Trophoblast cell (in vitro differentiated cells and primary cell): ENCODE data around the gene VPS51.

ENCODE experiments used
- DNase-seq, 2 donors: peaks; one replicate each; pipeline ENCODE4 v3.0.0-alpha.2; 2016
- H2AFZ ChIP-seq: 2 replicates; pipeline ENCODE4 v1.6.1; 2013; ENCODE audit warnings: low read length, moderate library complexity, mild to moderate bottlenecking; ENCODE audit not compliant: insufficient read depth, poor library complexity
- H2AK5ac ChIP-seq: 2 replicates; pipeline ENCODE4 v1.6.1; 2013; ENCODE audit warnings: mild to moderate bottlenecking, low read length
- H2BK120ac ChIP-seq: 2 replicates; pipeline ENCODE4 v1.6.1; 2013; ENCODE audit warnings: low read length, mild to moderate bottlenecking, moderate library complexity; ENCODE audit not compliant: insufficient read depth, poor library complexity
- H2BK12ac ChIP-seq: 2 replicates; pipeline ENCODE4 v1.6.1; 2013; ENCODE audit warnings: mild to moderate bottlenecking, low read length, moderate library complexity
- H2BK5ac ChIP-seq: 2 replicates; pipeline ENCODE4 v1.6.1; 2013; ENCODE audit warnings: low read length, low read depth, moderate library complexity, mild to moderate bottlenecking; ENCODE audit not compliant: poor library complexity
- H3K14ac ChIP-seq: 2 replicates; pipeline ENCODE4 v1.6.1; 2013; ENCODE audit warnings: mild to moderate bottlenecking, low read length
- H3K18ac ChIP-seq: 2 replicates; pipeline ENCODE4 v1.6.1; 2013; ENCODE audit warnings: mild to moderate bottlenecking, low read length
- H3K23ac ChIP-seq: 2 replicates; pipeline ENCODE4 v1.6.1; 2013; ENCODE audit warnings: low read length
- H3K27ac ChIP-seq: 2 replicates; pipeline ENCODE4 v1.5.1; 2013; ENCODE audit warnings: low read depth, mild to moderate bottlenecking, inconsistent platforms, low read length, moderate library complexity
- H3K27me3 ChIP-seq: 2 replicates; pipeline ENCODE4 v1.6.1; 2013; ENCODE audit warnings: inconsistent platforms, mild to moderate bottlenecking, low read length, moderate library complexity; ENCODE audit not compliant: insufficient read depth
- H3K36me3 ChIP-seq, 2 experiments: 1 replicate in 1 of 2; 2 replicates in 1 of 2; pipeline ENCODE4 v1.6.1; 2013; ENCODE audit warnings: low read length in 2 of 2, mild to moderate bottlenecking in 2 of 2, moderate library complexity in 1 of 2; ENCODE audit not compliant: insufficient read depth in 2 of 2, control insufficient read depth in 1 of 2
- H3K4ac ChIP-seq: 2 replicates; pipeline ENCODE4 v1.6.1; 2013; ENCODE audit warnings: low read depth, mild to moderate bottlenecking, low read length, moderate library complexity
- H3K4me1 ChIP-seq, 2 experiments: 1 replicate in 1 of 2; 2 replicates in 1 of 2; pipeline ENCODE4 v1.6.1; 2013; ENCODE audit warnings: low read length in 2 of 2, mild to moderate bottlenecking in 2 of 2, moderate library complexity in 1 of 2; ENCODE audit not compliant: insufficient read depth in 2 of 2, control insufficient read depth in 1 of 2
- H3K4me2 ChIP-seq: 2 replicates; pipeline ENCODE4 v1.6.1; 2013; ENCODE audit warnings: inconsistent platforms, mild to moderate bottlenecking, low read length, moderate library complexity
- H3K4me3 ChIP-seq: 2 replicates; pipeline ENCODE4 v1.5.1; 2013; ENCODE audit warnings: mild to moderate bottlenecking, low read depth, low read length, inconsistent platforms
- H3K79me1 ChIP-seq: one replicate; pipeline ENCODE4 v1.6.1; 2013; ENCODE audit warnings: low read length
- H3K79me2 ChIP-seq: 2 replicates; pipeline ENCODE4 v1.6.1; 2013; ENCODE audit warnings: low read length, mild to moderate bottlenecking; ENCODE audit not compliant: control insufficient read depth, insufficient read depth, poor library complexity
- H3K9ac ChIP-seq: 2 replicates; pipeline ENCODE4 v1.6.1; 2013; ENCODE audit warnings: mild to moderate bottlenecking, low read length
- H3K9me3 ChIP-seq: 2 replicates; pipeline ENCODE4 v1.6.1; 2013; ENCODE audit warnings: low read depth, mild to moderate bottlenecking, control low read depth, inconsistent platforms, low read length; ENCODE audit not compliant: insufficient read depth
- H4K12ac ChIP-seq: 2 replicates; pipeline ENCODE4 v1.6.1; 2013; ENCODE audit warnings: low read depth, mild to moderate bottlenecking, low read length, moderate library complexity
- H4K8ac ChIP-seq: 2 replicates; pipeline ENCODE4 v1.6.1; 2013; ENCODE audit warnings: low read depth, mild to moderate bottlenecking, low read length, moderate library complexity
- H4K91ac ChIP-seq: one replicate; pipeline ENCODE4 v1.6.1; 2013; ENCODE audit warnings: low read depth, mild to moderate bottlenecking, low read length, moderate library complexity
- WGBS: extraction: QIAGEN DNeasy Blood & Tissue Kit; methylation state at CpG from one replicate; pipeline ENCODE4 v1.1.7; 2013; ENCODE audit warnings: missing lambda C conversion rate; ENCODE audit not compliant: insufficient read length, insufficient coverage; ENCODE audit errors: extremely low coverage; 5-methylcytosine and 5-hydroxymethylcytosine counted together

The VPS51 gene

GRCh38 chr11:65128182-65129145 lies 32.5 kb downstream of the VPS51 start:
- Histone ChIP-seq H4K91ac (no peak overlapping the region), H3K4me1 (peaks cover 5 to 6% of the 10 kb centered on the region in 2 experiments), H2BK120ac (no peak overlapping the region), H3K79me1 (no peaks in the 10 kb centered on the region), H3K4ac (no peak overlapping the region), H3K36me3 (peaks cover 80 to 87% of the 10 kb centered on the region in 2 experiments), H2AK5ac (no peak overlapping the region), H3K14ac (no peak overlapping the region), H4K8ac (no peak overlapping the region), H2BK12ac (no peak overlapping the region), H3K27ac (no peak overlapping the region), H3K9ac (no peak overlapping the region), H2AFZ (no peak overlapping the region), H3K18ac (no peak overlapping the region), H3K9me3 (no peaks in the 10 kb centered on the region), H3K23ac (no peak overlapping the region), H3K4me3 (no peak overlapping the region), H3K27me3 (no peaks in the 10 kb centered on the region), H3K79me2 (no peaks in the 10 kb centered on the region), H4K12ac (peak overlapping the region; percentile 43), H2BK5ac (no peak overlapping the region), H3K4me2 (no peak overlapping the region)
- no CpG with 5 or more reads among the region's 15 CpGs for WGBS
- no peak for DNase-seq

- H4K8ac ChIP-seq, result no peak overlapping the region
- H3K4ac ChIP-seq, result no peak overlapping the region
- peaks cover 11% of the 10 kb centered on the region for H3K79me1 ChIP-seq
- no peak overlapping the region for H3K18ac ChIP-seq
- no peak overlapping the region for H3K27ac ChIP-seq
- H4K91ac ChIP-seq, result no peak overlapping the region
- H3K27me3 ChIP-seq, result no peaks in the 10 kb centered on the region
- H3K36me3 ChIP-seq, result peaks cover 75 to 80% of the 10 kb centered on the region in 2 experiments
- whole genome bisulfite sequencing, result no CpG with 5 or more reads among the region's 13 CpGs
- no peaks in the 10 kb centered on the region for H3K9me3 ChIP-seq
- peaks cover 9% of the 10 kb centered on the region for H3K79me2 ChIP-seq
- H2AK5ac ChIP-seq, result no peak overlapping the region
- no peak overlapping the region for H2BK12ac ChIP-seq
- H3K4me2 ChIP-seq, result no peak overlapping the region
- no peak overlapping the region for H3K4me3 ChIP-seq
- H3K9ac ChIP-seq, result no peak overlapping the region
- DNase-seq, result no peak
- peak overlapping the region; percentile 6 for H4K12ac ChIP-seq
- peaks cover 7 to 9% of the 10 kb centered on the region in 2 experiments for H3K4me1 ChIP-seq
- H2BK5ac ChIP-seq, result no peak overlapping the region
- H3K23ac ChIP-seq, result no peak overlapping the region
- H2AFZ ChIP-seq, result no peak overlapping the region
- no peak overlapping the region for H2BK120ac ChIP-seq
- H3K14ac ChIP-seq, result no peak overlapping the region
These were observed 33.8 kb downstream of the VPS51 start for GRCh38 chr11:65129649-65130441.

GRCh38 chr11:65130631-65131416 lies 34.8 kb downstream of the VPS51 start:
- no peaks in the 10 kb centered on the region for H3K27me3 ChIP-seq
- no peak overlapping the region for H3K9ac ChIP-seq
- no peak overlapping the region for H3K27ac ChIP-seq
- no peak overlapping the region for H3K23ac ChIP-seq
- DNase-seq, result no peak
- H2BK5ac ChIP-seq, result no peak overlapping the region
- peaks cover 7 to 12% of the 10 kb centered on the region in 2 experiments for H3K4me1 ChIP-seq
- no peak overlapping the region for H4K8ac ChIP-seq
- no peak overlapping the region for H2AK5ac ChIP-seq
- no CpG with 5 or more reads among the region's 19 CpGs for WGBS
- H2BK12ac ChIP-seq, result no peak overlapping the region
- H3K79me1 ChIP-seq, result peaks cover 11% of the 10 kb centered on the region
- no peak overlapping the region for H4K12ac ChIP-seq
- peaks cover 65 to 71% of the 10 kb centered on the region in 2 experiments for H3K36me3 ChIP-seq
- H3K14ac ChIP-seq, result no peak overlapping the region
- no peaks in the 10 kb centered on the region for H3K9me3 ChIP-seq
- no peak overlapping the region for H3K4me2 ChIP-seq
- H4K91ac ChIP-seq, result no peak overlapping the region
- peak overlapping the region; percentile 20 for H3K4me3 ChIP-seq
- no peak overlapping the region for H3K18ac ChIP-seq
- H2BK120ac ChIP-seq, result no peak overlapping the region
- H3K79me2 ChIP-seq, result peaks cover 9% of the 10 kb centered on the region
- no peak overlapping the region for H2AFZ ChIP-seq
- H3K4ac ChIP-seq, result no peak overlapping the region

GRCh38 chr11:65131417-65131776 lies 35.4 kb downstream of the VPS51 start:
- no peak overlapping the region for H4K8ac ChIP-seq
- H3K4ac ChIP-seq, result no peak overlapping the region
- H2BK12ac ChIP-seq, result no peak overlapping the region
- H3K4me2 ChIP-seq, result no peak overlapping the region
- no peaks in the 10 kb centered on the region for H3K27me3 ChIP-seq
- H2BK5ac ChIP-seq, result no peak overlapping the region
- peaks cover 9% of the 10 kb centered on the region for H3K79me2 ChIP-seq
- no peak overlapping the region for H2AK5ac ChIP-seq
- peak overlapping the region; percentile 20 for H3K4me3 ChIP-seq
- H3K18ac ChIP-seq, result no peak overlapping the region
- no peak overlapping the region for H2AFZ ChIP-seq
- no peak overlapping the region for H2BK120ac ChIP-seq
- peak overlapping the region; percentile 18 for H3K9ac ChIP-seq
- DNase-seq, result no peak
- H4K91ac ChIP-seq, result no peak overlapping the region
- H3K14ac ChIP-seq, result no peak overlapping the region
- no peak overlapping the region for H3K23ac ChIP-seq
- no peaks in the 10 kb centered on the region for H3K9me3 ChIP-seq
- peaks cover 7 to 12% of the 10 kb centered on the region in 2 experiments for H3K4me1 ChIP-seq
- peaks cover 60 to 65% of the 10 kb centered on the region in 2 experiments for H3K36me3 ChIP-seq
- no CpG with 5 or more reads among the region's 3 CpGs for WGBS
- peaks cover 11% of the 10 kb centered on the region for H3K79me1 ChIP-seq
- H3K27ac ChIP-seq, result no peak overlapping the region
- H4K12ac ChIP-seq, result no peak overlapping the region
